GM19239 (cell line): Measurements from ENCODE around the gene IQGAP3.
"Not testable (repeated sequence)": the region's sequence is repeated elsewhere in the genome, so short reads cannot be mapped to it uniquely, and the experiment has no call there.

Experiments used
- DNase-seq: peaks from one replicate; pipeline ENCODE4 v3.0.0; 2011; ENCODE audit warnings: low spot score; ENCODE audit not compliant: insufficient read length
- FAIRE-seq: peaks from 2 replicates; lab custom pipeline; 2011; peaks lifted over from hg19 to GRCh38; lab: Jason Lieb, UNC

The IQGAP3 gene

GRCh38 chr1:156572663-156573018 is 276 bp upstream of the IQGAP3 start:
- FAIRE-seq (no peak), DNase-seq (no peak)

GRCh38 chr1:156571261-156571852 is 1.0 kb downstream of the IQGAP3 start:
- no peak for FAIRE-seq
- DNase-seq: no peak

- FAIRE-seq (no peak), DNase-seq (no peak)
Measured at GRCh38 chr1:156566436-156566835, 5.9 kb downstream of the IQGAP3 start.

GRCh38 chr1:156565519-156565918 is 6.8 kb downstream of the IQGAP3 start:
- no peak for DNase-seq
- FAIRE-seq: no peak

GRCh38 chr1:156560585-156561163 is 11.7 kb downstream of the IQGAP3 start:
- DNase-seq (no peak), FAIRE-seq (no peak)

GRCh38 chr1:156559797-156560385 is 12.5 kb downstream of the IQGAP3 start:
- FAIRE-seq (no peak), DNase-seq (no peak)

- no peak for FAIRE-seq
Measured at GRCh38 chr1:156559086-156559796, 13.1 kb downstream of the IQGAP3 start.

GRCh38 chr1:156556354-156556753 is 16.0 kb downstream of the IQGAP3 start:
- no peak for FAIRE-seq
- DNase-seq: no peak

More at GRCh38 chr1:156559086-156559796, 13.1 kb downstream of the IQGAP3 start:
- no peak for DNase-seq

- DNase-seq: no peak
- no peak for FAIRE-seq
Measured at GRCh38 chr1:156555715-156556114, 16.6 kb downstream of the IQGAP3 start.

GRCh38 chr1:156554971-156555370 is 17.4 kb downstream of the IQGAP3 start:
- FAIRE-seq (no peak), DNase-seq (no peak)

- FAIRE-seq (no peak), DNase-seq (no peak)
Measured at GRCh38 chr1:156553860-156554485, 18.4 kb downstream of the IQGAP3 start.

GRCh38 chr1:156552937-156553336 is 19.4 kb downstream of the IQGAP3 start:
- DNase-seq, FAIRE-seq: not testable (repeated sequence)

GRCh38 chr1:156552518-156552917 is 19.8 kb downstream of the IQGAP3 start:
- FAIRE-seq: no peak

GRCh38 chr1:156551869-156552268 is 20.5 kb downstream of the IQGAP3 start:
- no peak for FAIRE-seq
- no peak for DNase-seq

More at GRCh38 chr1:156552518-156552917, 19.8 kb downstream of the IQGAP3 start:
- no peak for DNase-seq

- FAIRE-seq (no peak), DNase-seq (no peak)
Measured at GRCh38 chr1:156551066-156551643, 21.2 kb downstream of the IQGAP3 start.

- FAIRE-seq: no peak
- DNase-seq: no peak
Measured at GRCh38 chr1:156550346-156550745, 22.0 kb downstream of the IQGAP3 start.

- FAIRE-seq: no peak
- no peak for DNase-seq
Measured at GRCh38 chr1:156549831-156550230, 22.5 kb downstream of the IQGAP3 start.

GRCh38 chr1:156549390-156549789 is 23.0 kb downstream of the IQGAP3 start:
- FAIRE-seq (no peak), DNase-seq (no peak)

GRCh38 chr1:156547982-156548381 is 24.4 kb downstream of the IQGAP3 start:
- DNase-seq (no peak), FAIRE-seq (no peak)

GRCh38 chr1:156547434-156547833 is 24.9 kb downstream of the IQGAP3 start:
- no peak for FAIRE-seq
- DNase-seq: no peak
